PC-3 (cell line): ENCODE measurements around the gene VAMP4.

Experiments used
- CTCF ChIP-seq: fragments of 300-600 bp; sonication (generic); conservative IDR thresholded peaks from 2 replicates; pipeline ENCODE4 v1.5.1; 2017; ENCODE audit warnings: antibody characterized with exemption, low read depth, mild to moderate bottlenecking, low read length
- EZH2 ChIP-seq: fragments of 300-600 bp; sonication (generic); IDR thresholded peaks from one replicate; pipeline ENCODE4 v1.6.1; 2017; ENCODE audit warnings: antibody characterized with exemption, mild to moderate bottlenecking, low read length; ENCODE audit not compliant: unreplicated experiment
- EZH2phosphoT487 ChIP-seq: fragments of 300-600 bp; sonication (generic); IDR thresholded peaks from 2 replicates; pipeline ENCODE4 v1.6.1; 2018; ENCODE audit warnings: mild to moderate bottlenecking, antibody characterized with exemption, low read length, borderline replicate concordance

- TF ChIP-seq CTCF (no peak), EZH2phosphoT487 (no peak), EZH2 (no peak)
Observed at GRCh38 chr1:171711643-171712042, 30.2 kb downstream of the VAMP4 start.
